HG02610 (cell line): ENCODE data around the gene PXN.

Experiments used
- ATAC-seq: cut with Tn5 transposase; IDR thresholded peaks from one replicate; pipeline ENCODE4 v1.9.1; 2021; ENCODE audit warnings: mild to moderate bottlenecking, moderate library complexity; ENCODE audit not compliant: unreplicated experiment

PXN gene

DNA sequence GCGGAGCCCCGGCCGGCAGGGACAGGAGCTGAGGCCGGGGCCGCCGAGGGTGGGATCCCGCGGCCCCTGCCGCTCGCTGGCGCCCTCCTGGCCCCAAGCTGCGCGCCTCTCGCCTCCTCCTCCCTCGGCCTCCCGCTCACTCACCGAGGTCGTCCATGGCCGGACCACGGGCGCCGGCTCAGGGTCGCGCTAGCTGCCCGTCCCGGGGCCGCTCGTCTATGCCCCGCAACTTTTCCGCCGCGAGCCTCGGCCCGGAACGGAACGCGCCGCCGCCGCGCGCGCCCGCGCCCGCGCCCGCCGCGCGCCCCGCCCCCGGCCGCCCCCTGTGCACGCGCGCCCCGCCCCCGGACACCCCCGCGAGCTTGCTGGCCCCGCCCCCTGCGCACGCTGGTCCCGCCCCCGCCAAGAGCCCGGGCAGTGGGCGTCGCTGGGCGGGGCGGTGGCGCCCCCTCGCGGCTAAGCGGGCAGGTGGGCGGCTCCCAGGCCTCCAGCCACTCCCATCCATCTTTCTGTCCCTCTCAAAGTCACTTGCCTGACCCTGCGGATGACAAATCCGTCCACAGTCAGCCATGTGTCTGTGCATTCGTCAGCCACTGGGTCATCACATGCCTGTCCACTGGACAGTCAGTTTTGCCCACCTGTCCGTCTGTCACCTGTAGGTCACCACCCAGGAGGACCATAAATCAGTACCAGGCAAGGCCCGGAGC lies at the start of gene PXN:
Gene PXN (minus strand): TSS at position 258 of the 707 bp plus-strand sequence. CDS start 101 bp downstream, at position 157.
- ATAC-seq, result peak; percentile 65

DNA sequence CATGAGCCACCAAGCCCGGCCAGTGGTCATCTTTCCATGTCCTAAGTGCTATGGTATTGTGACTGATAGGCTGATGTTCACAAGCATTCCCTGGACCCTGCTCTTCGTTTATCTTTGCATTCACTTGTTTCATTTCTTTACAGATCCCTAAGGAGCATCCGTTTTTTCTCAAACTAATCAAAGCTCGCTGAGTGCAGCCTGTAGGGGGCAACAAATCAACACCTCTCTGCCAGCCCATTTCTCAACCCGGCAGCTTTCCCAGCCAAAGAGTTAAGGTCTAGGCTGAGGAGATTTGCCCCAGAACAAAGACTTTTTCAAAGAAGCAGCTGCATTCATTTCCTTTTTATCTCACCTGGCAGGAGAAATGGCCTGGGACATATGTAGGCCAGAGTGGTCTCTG lies 48.7 kb upstream of the PXN start:
- no peak for ATAC-seq

DNA sequence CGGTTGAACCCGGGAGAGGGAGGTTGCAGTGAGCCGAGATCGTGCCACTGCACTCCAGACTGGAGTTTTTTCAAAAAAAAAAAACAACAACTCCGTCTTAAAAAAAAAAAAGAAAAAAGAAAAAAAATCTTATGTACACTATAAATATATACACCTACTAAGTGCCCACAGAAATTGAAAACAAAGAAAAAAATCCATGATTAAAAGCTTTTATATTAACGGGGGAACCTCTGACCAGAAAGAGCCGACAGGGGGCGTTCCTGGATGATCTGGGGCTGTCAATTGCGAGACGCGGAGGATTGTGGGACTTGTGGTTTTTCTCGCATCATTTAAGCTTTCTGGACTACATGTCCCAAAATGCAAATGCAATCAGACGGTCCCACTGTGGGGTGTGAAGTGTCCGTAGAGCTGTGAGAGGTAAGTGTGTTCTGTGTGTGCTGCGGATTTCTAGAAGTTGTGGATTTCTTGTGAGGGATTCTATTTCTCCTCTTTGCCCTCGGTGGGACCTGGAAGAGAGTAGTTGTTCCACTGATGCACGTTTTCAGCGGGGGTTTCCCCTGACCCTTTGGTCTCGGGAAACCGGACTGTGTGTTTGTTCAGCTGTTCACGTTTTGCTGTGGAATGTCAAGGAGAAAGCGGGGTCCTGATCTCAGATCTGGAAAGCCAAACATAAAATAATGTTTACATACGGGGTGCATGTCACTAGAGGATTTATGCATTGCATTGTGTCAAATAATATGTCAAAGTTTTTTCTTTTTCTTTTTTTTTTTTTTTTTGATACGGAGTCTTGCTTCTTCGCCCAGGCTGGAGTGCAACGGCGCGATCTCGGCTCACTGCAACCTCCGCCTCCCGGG lies 36.7 kb upstream of the PXN start, which contains the start of gene SIRT4:
Gene SIRT4 (plus strand): TSS at position 360 of the 854 bp plus-strand sequence. CDS start 1,241 bp downstream, outside the sequence.
- ATAC-seq, result peak; percentile 95

- ATAC-seq, result peak; percentile 47
Measured at GRCh38 chr12:120292661-120293531, 27.4 kb upstream of the PXN start, which contains the start of gene RNU4-1. TSS of gene RNU4-1 (minus strand) at chr12:120293237.

DNA sequence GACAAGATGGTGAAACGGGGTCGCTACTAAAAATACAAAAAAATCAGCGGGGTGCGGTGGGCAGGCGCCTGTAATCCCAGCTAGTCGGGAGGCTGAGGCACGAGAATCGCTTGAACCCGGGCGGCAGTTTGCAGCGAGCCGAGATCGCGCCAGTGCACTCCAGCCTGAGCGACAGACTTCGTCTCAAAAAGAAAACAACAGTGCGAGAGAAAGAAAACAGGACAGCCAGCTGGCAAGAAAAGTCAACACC lies 26.8 kb upstream of the PXN start:
- peak; percentile 4 for ATAC-seq

GRCh38 chr12:120290609-120291305 lies 25.2 kb upstream of the PXN start:
- ATAC-seq, result no peak

- ATAC-seq, result no peak
Measured at GRCh38 chr12:120287491-120287890, 22.0 kb upstream of the PXN start.

GRCh38 chr12:120286768-120287490 lies 21.4 kb upstream of the PXN start:
- no peak for ATAC-seq

- ATAC-seq, result no peak
Measured at GRCh38 chr12:120284381-120284780, 18.9 kb upstream of the PXN start.

GRCh38 chr12:120283318-120283717 lies 17.8 kb upstream of the PXN start:
- ATAC-seq, result no peak

GRCh38 chr12:120278137-120279069 lies 12.9 kb upstream of the PXN start:
- ATAC-seq, result no peak

DNA sequence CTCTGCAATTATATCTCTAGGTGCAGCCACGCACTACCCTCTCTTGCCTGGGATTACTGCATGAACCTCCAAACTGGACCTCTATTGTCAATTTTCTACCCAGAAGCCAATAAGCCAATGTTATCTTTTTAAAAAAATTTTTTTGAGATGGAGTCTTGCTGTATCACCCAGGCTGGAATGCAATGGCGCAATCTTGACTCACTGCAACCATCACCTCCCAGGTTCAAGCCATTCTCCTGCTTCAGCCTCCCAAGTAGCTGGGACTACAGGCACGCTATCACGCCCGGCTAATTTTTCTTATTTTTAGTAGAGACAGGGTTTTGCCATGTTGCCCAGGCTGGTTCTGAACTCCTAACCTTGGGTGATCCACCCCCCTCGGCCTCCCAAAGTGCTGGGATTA lies 11.2 kb upstream of the PXN start:
- no peak for ATAC-seq

DNA sequence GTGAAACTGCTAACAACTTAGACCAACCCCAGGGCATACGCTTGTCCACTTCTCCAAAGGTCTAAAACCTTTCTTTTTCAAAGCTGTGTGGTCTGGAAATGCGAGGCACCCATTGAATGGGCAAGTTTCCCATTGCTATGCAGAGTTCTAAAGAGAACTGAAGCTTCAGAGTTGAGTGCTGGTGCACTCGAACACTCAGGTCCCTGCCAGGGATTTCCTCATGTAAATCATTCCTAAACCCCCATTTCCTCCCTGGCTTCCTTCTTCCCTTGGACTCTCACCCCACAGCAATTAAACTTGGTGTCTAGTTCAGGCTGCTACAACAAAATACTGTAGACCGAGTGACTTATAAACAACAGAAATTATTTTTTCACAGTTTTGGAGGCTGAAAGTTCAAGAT lies 2.2 kb upstream of the PXN start:
- ATAC-seq, result no peak

- no peak for ATAC-seq
Measured at GRCh38 chr12:120266180-120266870, 795 bp upstream of the PXN start.

DNA sequence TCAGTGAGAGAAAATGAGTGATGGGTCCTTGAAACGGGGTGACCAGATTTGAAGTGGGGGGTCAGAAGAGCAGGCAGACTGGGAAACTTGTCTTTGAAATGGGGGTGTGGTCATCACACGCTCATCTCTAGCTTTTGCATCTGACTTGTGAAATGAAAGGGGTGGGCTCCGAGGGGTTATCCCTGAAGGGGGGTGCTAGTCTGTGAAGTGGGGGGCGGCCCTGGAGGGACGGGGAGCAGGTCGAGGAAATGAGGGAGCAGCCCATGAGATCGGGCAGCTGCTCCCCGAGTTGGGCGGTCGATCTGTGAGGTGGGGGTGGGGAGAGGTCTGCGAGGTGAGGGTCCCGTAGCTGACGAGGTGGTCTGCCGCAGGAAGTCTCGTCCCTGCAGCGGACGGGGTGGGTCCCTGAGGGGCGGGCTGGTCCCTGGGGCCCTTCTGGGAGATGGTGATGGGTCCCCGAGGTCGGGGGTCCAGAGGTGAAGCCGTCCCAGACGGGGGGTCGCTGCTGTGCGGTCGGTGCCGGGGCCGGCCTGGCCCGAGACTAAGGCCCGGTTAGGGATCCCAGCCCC lies 542 bp downstream of the PXN start:
- ATAC-seq, result no peak

DNA sequence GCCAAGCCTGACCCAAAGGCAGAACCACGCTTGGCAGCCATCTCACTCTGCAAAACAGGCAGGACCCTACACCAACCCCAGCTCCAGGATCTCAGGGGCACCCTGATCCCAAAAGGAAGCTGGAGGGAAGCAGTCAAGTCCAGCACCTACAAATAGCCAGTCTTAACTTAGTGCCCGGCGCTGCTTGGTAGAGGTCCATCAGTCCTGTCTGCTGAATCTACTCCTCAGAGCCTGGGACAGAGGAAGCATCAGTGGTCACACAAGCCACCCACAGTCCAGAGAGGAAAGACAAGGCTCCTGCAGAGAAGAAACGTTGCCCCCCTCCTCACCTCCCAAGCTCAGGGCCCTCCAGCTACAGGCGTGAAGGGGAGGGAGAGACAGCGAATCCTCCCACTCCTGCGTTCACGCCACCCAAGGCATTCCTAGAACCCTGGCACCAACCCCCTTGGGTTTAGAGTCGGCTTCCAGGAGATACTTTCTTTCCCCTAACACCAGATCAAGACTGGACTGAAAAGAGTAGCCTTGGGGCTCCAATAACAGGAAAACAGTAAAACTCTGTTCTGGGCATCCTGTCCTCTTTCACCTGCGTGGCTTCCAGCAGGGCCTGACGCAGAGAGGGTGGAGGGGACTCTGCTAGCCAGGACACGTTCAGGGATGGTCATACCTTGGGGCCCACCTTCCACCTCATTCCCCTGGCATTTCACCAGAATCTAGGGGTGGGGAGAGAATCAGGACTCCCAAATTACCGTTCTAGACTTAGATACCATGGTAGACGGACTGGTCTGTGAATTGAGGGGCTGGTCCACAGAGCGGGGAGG lies 1.2 kb downstream of the PXN start:
- no peak for ATAC-seq

DNA sequence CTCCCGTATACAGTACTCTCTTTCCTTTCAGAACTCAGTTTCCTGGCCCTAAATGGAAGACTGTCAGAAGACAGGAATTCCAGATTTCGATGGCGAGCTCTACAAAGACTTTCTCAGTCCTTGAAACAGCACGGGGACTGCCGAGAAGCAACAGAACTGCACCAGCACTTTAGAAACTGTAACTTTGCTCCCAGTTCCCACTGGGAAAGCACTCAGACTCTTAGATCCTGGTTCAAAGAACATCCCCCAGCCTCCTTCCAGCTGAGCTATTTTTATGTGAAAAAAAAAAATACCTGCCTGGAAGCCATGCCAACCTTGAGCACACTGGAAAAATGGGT lies 1.8 kb downstream of the PXN start:
- no peak for ATAC-seq
